Subcutaneous abdominal adipose tissue (tissue), 5 donors: ENCODE data around the gene TCP1.
"Not testable (repeated sequence)": the region's sequence is repeated elsewhere in the genome, so short reads cannot be mapped to it uniquely, and the experiment has no call there.

Experiments
- H3K27ac ChIP-seq: one replicate; pipeline ENCODE4 v1.7.0; 2013; ENCODE audit warnings: low read depth, mild to moderate bottlenecking, inconsistent platforms, low read length, moderate library complexity
- H3K27me3 ChIP-seq, 5 donors: one replicate each; pipeline ENCODE4 v1.7.0; 2013; ENCODE audit warnings: low read length in 5 of 5, inconsistent platforms in 1 of 5; ENCODE audit not compliant: control insufficient read depth in 5 of 5, insufficient read depth in 4 of 5
- H3K36me3 ChIP-seq, 5 donors: one replicate each; pipeline ENCODE4 v1.7.0; 2013; ENCODE audit warnings: low read length in 5 of 5; ENCODE audit not compliant: control insufficient read depth in 5 of 5, insufficient read depth in 5 of 5
- H3K4me1 ChIP-seq, 5 donors: one replicate each; pipeline ENCODE4 v1.7.0; 2013; ENCODE audit warnings: low read length in 5 of 5, mild to moderate bottlenecking in 3 of 5, moderate library complexity in 1 of 5; ENCODE audit not compliant: control insufficient read depth in 5 of 5, insufficient read depth in 5 of 5
- H3K4me3 ChIP-seq, 5 donors: one replicate each; pipeline ENCODE4 v1.7.0; 2013; ENCODE audit warnings: low read length in 5 of 5, low read depth in 1 of 5
- H3K9ac ChIP-seq, 5 donors: one replicate each; pipeline ENCODE4 v1.7.0; 2013; ENCODE audit warnings: low read length in 5 of 5, mild to moderate bottlenecking in 4 of 5, moderate library complexity in 3 of 5
- H3K9me3 ChIP-seq, 5 donors: one replicate each; pipeline ENCODE4 v1.7.0; 2013; ENCODE audit warnings: low read length in 5 of 5; ENCODE audit not compliant: control insufficient read depth in 5 of 5
- donor health status: healthy.
- donor health status: healthy.
- donor health status: healthy.
- donor health status: healthy.
- donor health status: healthy.

TCP1 gene

DNA sequence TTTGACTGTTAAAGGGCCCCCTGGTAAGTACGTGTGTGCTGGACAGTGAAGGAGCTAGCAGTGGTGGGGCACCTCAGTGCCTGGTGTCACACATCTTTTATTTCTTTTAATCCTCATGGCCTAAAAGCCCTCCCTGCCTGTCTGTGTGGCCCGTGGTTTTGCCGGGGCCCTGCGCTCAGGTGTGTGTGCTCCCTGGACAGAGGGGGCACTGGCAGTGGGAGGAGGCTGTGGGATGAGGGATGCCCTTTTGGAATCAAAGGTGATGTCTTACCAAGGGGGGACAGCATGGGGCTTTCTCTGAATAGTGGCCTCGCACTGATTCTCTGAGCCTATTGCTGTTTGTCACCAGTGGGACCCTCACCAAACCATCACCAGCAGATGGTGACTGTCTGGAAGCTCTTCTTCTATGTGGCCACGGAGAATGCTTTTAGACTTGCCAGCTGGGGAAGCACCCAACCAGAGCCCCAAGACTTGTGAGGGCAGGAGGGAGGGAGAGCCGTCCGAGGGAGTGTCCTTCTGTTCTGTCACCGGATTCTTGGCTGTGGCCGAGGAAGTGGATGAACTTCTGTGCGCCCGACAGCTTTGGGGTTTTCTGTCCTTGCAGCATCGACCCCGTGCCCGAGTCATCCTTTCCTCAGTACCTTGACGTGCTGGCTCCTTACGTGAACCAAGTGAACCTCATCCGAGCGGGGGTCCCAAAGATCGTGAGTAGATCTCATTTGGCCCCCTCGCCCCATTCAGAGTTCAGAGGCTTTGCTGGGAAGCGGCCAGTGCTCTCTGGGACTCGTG, 28.7 kb upstream of the TCP1 start:
- Histone ChIP-seq H3K36me3 (no peaks in the 10 kb centered on the region), H3K4me3 (no peak overlapping the region), H3K9me3 (no peaks in the 10 kb centered on the region), H3K27ac (no peak overlapping the region), H3K27me3 (peaks cover 2 to 12% (median 5%) of the 10 kb centered on the region in 5 donors), H3K9ac (no peak overlapping the region), H3K4me1 (peaks cover 0 to 15% (median 0%) of the 10 kb centered on the region in 5 donors)

DNA sequence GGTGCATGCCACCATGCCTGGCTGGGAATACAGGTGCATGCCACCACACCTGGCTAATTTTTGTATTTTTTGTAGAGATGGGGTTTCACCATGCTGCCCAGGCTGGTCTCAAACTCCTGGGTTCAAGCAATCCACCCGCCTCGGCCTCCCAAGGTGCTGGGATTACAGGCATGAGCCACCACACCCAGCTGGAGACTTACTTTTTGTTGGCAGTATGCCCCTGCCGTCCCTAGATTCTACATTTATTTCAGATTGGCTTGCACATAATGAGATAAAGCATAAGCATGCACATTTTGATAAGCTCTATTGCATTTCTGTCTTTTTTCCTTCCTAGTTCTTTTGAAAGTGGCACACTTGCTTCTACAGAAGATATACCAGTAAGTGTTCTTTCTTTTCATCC, 27.4 kb upstream of the TCP1 start:
- H3K4me1 ChIP-seq: peaks cover 0 to 15% (median 0%) of the 10 kb centered on the region in 5 donors
- H3K27me3 ChIP-seq: peaks cover 2 to 12% (median 5%) of the 10 kb centered on the region in 5 donors
- H3K4me3 ChIP-seq, H3K9ac ChIP-seq, H3K9me3 ChIP-seq, H3K36me3 ChIP-seq, H3K27ac ChIP-seq: not testable (repeated sequence)

DNA sequence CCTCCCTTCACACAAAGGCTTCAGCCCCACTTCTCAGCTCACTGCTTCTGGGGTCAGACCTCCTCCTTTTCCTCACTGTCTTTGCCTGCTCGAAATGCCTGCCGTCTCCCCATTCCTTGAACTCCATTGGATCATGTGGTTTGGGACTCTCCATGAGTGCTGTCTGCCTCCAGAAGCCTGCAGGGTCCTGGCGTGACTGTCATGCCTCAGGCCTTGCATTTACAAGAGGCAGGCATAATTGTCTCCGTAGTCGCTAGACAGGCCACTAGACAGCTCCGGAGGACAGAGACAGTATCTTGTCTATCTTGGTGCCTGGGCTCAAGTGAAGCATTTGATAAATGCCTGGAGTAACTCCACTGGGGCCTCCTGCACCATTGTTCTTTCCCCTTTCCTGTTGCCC, 26.0 kb upstream of the TCP1 start:
- no peak overlapping the region for H3K9ac ChIP-seq
- H3K27ac ChIP-seq: no peak overlapping the region
- H3K9me3 ChIP-seq: no peaks in the 10 kb centered on the region
- H3K27me3 ChIP-seq: peaks cover 0 to 11% (median 5%) of the 10 kb centered on the region in 5 donors
- H3K4me3 ChIP-seq: no peak overlapping the region
- H3K4me1 ChIP-seq: peaks cover 0 to 6% (median 0%) of the 10 kb centered on the region in 5 donors
- H3K36me3 ChIP-seq: no peaks in the 10 kb centered on the region

DNA sequence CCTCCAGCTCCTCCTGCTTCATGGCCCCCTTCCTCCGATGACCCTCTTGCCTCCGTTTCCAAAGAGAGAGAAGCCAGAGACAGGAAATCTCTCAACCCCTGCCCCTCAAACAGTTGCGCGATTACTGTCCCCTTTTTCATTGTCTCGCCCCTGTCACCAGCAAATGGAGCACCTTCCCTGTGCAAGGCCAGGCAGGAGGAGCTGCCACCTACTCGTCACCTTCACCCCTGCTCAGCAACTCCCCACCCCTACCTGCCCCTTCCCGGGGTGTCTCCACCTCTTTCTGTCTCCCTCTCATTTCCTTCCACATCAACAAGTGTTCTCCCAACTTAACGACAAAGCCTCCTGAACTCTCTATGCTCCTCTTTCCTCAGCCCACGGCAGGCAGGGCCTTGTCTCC, 24.4 kb upstream of the TCP1 start:
- Histone ChIP-seq H3K9ac (no peak overlapping the region), H3K4me1 (no peaks in the 10 kb centered on the region), H3K4me3 (no peak overlapping the region), H3K27me3 (no peaks in the 10 kb centered on the region), H3K27ac (no peak overlapping the region), H3K36me3 (no peaks in the 10 kb centered on the region), H3K9me3 (no peaks in the 10 kb centered on the region)

DNA sequence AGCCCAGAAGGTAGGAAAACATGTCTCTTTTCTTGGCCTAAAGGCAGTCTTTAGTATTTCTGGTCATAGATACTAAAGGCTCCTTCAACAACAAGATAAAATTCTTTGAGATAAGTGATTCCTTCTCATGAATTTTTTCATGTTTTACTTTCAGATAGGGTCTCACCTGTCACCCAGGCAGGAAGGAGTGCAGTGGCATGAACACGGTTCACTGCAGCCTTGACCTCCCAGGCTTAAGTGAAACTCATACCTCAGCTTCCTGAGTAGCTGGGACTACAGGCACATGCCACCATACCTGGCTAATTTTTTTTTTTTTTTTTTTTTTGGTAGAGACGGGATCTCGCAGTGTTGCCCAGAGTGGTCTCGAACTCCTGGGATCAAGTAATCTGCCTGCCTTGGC, 19.7 kb upstream of the TCP1 start:
- Histone ChIP-seq H3K4me1 (no peaks in the 10 kb centered on the region), H3K36me3 (no peaks in the 10 kb centered on the region), H3K9me3 (no peaks in the 10 kb centered on the region), H3K27me3 (no peaks in the 10 kb centered on the region), H3K4me3 (no peak overlapping the region), H3K27ac (no peak overlapping the region), H3K9ac (no peak overlapping the region)

DNA sequence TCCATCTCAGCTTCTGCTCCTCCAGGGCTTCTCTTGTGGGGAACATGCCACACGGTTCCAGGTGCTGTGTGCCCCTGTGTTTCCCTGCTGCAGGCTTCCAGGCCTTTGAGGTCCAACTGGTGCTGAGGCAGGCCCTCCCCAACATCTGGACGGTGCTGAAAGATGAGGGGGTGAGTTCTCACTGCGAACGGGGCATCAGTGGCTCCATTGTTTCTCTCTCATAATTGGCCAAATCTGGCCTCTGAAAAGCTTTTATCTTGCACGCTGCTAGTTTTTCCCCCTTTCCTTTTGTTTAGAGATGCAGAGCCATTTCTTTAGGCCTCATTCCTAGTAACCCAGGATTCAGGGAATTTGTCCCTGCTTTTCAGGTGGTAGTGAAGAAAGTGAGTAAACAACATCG, 19.2 kb upstream of the TCP1 start:
- H3K9me3 ChIP-seq: no peaks in the 10 kb centered on the region
- no peaks in the 10 kb centered on the region for H3K36me3 ChIP-seq
- no peak overlapping the region for H3K27ac ChIP-seq

DNA sequence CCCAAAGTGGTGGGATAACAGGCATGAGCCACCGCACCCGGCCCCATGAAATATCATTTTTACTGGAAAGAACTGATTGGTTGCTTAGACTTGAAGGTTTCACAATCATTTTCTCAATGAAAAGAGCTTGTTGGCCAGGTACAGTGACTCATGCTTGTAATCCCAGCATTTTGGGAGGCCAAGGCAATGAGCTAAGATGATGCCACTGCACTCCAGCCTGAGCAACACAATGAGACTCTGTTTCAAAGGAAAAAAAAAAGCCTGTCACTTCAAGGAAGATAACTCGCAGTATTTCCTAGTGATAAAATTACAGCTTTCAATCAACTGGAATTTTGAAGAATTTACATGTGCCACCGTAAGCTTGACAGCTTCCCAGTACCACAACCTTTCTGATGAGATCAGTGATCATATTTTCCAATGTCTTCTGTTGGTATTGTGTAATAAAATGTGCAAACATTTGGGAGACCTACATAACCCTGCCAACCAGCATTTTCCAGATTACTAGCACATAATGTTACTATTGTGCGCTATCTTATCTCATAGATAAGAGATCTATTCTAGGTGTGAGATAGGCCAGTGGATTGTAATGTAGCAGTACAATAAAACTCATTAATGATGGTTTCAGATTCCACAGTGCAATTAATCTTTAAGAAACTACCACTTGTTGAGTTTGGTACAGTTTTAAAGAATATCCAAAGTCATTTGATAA, 17.9 kb upstream of the TCP1 start:
- Histone ChIP-seq H3K27ac (no peak overlapping the region), H3K36me3 (no peaks in the 10 kb centered on the region), H3K9ac (no peak overlapping the region), H3K4me1 (no peaks in the 10 kb centered on the region), H3K4me3 (no peak overlapping the region), H3K27me3 (no peaks in the 10 kb centered on the region), H3K9me3 (no peaks in the 10 kb centered on the region)

More for the DNA sequence above, 19.2 kb upstream of the TCP1 start:
- no peaks in the 10 kb centered on the region for H3K27me3 ChIP-seq
- no peak overlapping the region for H3K9ac ChIP-seq
- no peak overlapping the region for H3K4me3 ChIP-seq
- no peaks in the 10 kb centered on the region for H3K4me1 ChIP-seq

DNA sequence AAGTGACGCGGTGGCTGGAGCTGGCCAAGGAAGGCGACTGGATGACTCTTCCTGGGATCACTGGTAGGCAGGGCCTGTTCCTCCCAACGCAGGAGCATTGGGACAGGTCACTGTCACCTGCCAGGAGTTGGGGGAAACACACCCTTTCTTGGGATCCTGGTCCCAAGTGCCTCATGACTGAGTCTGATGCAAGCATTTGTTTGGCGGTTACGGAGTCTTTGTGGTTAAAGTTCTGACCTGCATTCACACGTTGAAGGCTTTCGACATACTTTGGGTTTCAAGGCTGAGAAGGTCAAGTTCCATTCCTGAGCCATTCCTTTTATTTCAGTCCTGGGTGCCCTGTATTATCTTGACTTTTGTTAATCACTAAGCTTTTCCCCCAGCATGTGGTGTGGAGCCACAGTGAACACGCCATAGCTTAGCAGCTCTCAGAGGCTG, 16.6 kb upstream of the TCP1 start:
- Histone ChIP-seq H3K36me3 (no peaks in the 10 kb centered on the region), H3K9me3 (no peaks in the 10 kb centered on the region), H3K27me3 (no peaks in the 10 kb centered on the region), H3K4me1 (no peaks in the 10 kb centered on the region), H3K27ac (no peak overlapping the region), H3K9ac (no peak overlapping the region), H3K4me3 (no peak overlapping the region)

DNA sequence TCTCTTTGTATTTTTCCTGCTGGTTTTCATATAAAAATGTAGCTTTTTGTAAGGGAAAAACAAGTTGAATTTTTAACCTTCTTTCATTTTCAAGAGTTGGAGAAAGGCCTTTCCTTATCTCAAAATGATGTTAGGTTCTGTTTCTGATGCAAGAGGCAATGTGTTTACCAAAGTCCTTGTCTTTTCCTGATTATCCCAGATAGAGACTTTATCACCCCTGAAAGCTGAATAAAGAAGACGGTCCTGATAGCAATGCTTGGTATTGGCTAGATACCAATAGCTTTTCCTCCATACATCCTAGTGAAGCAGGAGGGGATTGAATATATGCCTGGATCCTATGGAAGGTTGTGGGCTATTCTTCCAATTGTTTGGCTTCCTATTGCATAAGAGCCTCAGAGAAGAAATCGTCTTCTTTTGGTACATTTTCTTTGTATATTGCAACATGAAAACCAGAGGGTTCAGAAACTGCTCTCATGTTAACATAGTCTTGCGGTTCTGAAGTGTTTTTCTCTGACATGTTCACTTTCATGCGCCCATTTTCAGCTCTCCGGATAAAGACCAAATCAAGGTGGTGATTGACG, 16.1 kb upstream of the TCP1 start:
- H3K27me3 ChIP-seq: no peaks in the 10 kb centered on the region
- H3K4me3 ChIP-seq: no peak overlapping the region
- no peaks in the 10 kb centered on the region for H3K4me1 ChIP-seq
- no peaks in the 10 kb centered on the region for H3K36me3 ChIP-seq
- no peak overlapping the region for H3K9ac ChIP-seq
- H3K27ac ChIP-seq: no peak overlapping the region
- H3K9me3 ChIP-seq: no peaks in the 10 kb centered on the region

DNA sequence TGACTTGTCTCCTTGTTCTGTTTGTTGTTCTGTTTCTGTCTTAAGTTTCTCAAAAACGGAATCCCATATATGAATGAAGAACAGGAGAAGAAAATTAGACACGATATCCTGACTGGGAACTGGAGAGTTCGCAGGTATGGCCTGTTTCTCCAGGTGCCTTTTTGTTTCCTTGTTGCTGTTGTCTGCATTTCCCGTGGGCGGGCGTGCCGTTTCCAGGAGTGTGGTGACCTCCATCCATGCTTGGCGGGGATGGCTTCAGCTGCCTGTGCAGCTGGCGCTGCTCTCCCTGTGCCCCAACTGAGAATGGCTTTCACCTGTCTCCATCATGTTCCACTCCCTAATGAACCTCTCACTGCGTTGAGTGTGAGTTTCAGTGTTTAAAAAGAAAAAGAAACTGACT, 15.1 kb upstream of the TCP1 start:
- H3K27me3 ChIP-seq: no peaks in the 10 kb centered on the region
- H3K9ac ChIP-seq: no peak overlapping the region
- H3K27ac ChIP-seq: no peak overlapping the region
- peaks cover under 1 to 7% (median 5%) of the 10 kb centered on the region in 5 donors for H3K36me3 ChIP-seq
- H3K4me3 ChIP-seq: no peak overlapping the region
- no peaks in the 10 kb centered on the region for H3K4me1 ChIP-seq
- no peaks in the 10 kb centered on the region for H3K9me3 ChIP-seq
